GM12892 (cell line): ENCODE results near the gene NEDD4L.

Experiments
- POLR2A ChIP-seq: IDR thresholded peaks from 2 replicates; pipeline ENCODE4 v1.6.1; 2011; ENCODE audit warnings: low read depth, low read length, control low read depth
- POLR2AphosphoS5 ChIP-seq: IDR thresholded peaks from 2 replicates; pipeline ENCODE4 v1.6.1; 2011; ENCODE audit warnings: low read depth, low read length, control low read depth

- no peak for TF ChIP-seq POLR2A
- no peak for TF ChIP-seq POLR2AphosphoS5
Measured at GRCh38 chr18:58316396-58317342, 272.6 kb downstream of the NEDD4L start.
